GM18873 (cell line): ENCODE results near the gene HAGH.

Experiments used
- ATAC-seq: cut with Tn5 transposase; IDR thresholded peaks from one replicate; pipeline ENCODE4 v1.9.1; 2021; ENCODE audit warnings: mild to moderate bottlenecking, moderate library complexity, moderate number of reproducible peaks; ENCODE audit not compliant: unreplicated experiment, low FRiP score

The HAGH gene

GRCh38 chr16:1775846-1776671 is 50.6 kb downstream of the HAGH start:
- no peak for ATAC-seq

- ATAC-seq, result no peak
These were observed 51.4 kb downstream of the HAGH start for GRCh38 chr16:1775006-1775845.

- ATAC-seq, result no peak
These were observed 52.2 kb downstream of the HAGH start for GRCh38 chr16:1774448-1774780.

GRCh38 chr16:1773703-1774447 is 52.8 kb downstream of the HAGH start:
- ATAC-seq, result no peak

- ATAC-seq, result no peak
These were observed 53.5 kb downstream of the HAGH start, which contains the start of gene MRPS34 for GRCh38 chr16:1772908-1773702. MRPS34 (minus strand) TSS chr16:1773134; CDS start chr16:1773119, 15 bp downstream.

- no peak for ATAC-seq
These were observed 54.2 kb downstream of the HAGH start, which contains the start of gene EME2 for GRCh38 chr16:1772362-1772907. EME2 (plus strand) TSS chr16:1772810; CDS start chr16:1773228, 418 bp downstream.

GRCh38 chr16:1771864-1772361 is 54.7 kb downstream of the HAGH start:
- ATAC-seq, result no peak

- no peak for ATAC-seq
These were observed 55.3 kb downstream of the HAGH start, which contains the start of gene NME3 for GRCh38 chr16:1771188-1771863. NME3 (minus strand) TSS chr16:1771543; CDS start chr16:1771534, 9 bp downstream.

GRCh38 chr16:1770328-1771187 is 56.1 kb downstream of the HAGH start:
- ATAC-seq, result no peak

GRCh38 chr16:1769402-1770300 is 57.0 kb downstream of the HAGH start:
- ATAC-seq, result no peak

GRCh38 chr16:1768767-1769401 is 57.7 kb downstream of the HAGH start:
- no peak for ATAC-seq

GRCh38 chr16:1768061-1768766 is 58.4 kb downstream of the HAGH start:
- no peak for ATAC-seq

GRCh38 chr16:1767116-1767994 is 59.3 kb downstream of the HAGH start:
- ATAC-seq, result no peak

- ATAC-seq, result no peak
These were observed 59.9 kb downstream of the HAGH start for GRCh38 chr16:1766701-1767100.

GRCh38 chr16:1766231-1766630 is 60.4 kb downstream of the HAGH start:
- ATAC-seq, result no peak
